HCT116 (cell line): Measurements from ENCODE around the gene ECT2. TPM values are rescaled to one million over a fixed set of nuclear protein-coding genes. Genes with fewer than 3 reads are reported as not detected.

ENCODE experiments used
- ATAC-seq: fragments of 200-7000 bp; cut with Tn5 transposase; 2 replicates; pipeline ENCODE4 v1.9.1; 2020; ENCODE audit warnings: mild to moderate bottlenecking, moderate library complexity
- BruUV-seq: library from RNA; stranded (reverse); fragments of 400-500 nt; replicated peaks from 2 replicates; lab custom pipeline; 2021; lab: Mats Ljungman, UMichigan
- CTCF ChIA-PET: fragments of 300-600 bp; sonication (Branson Sonifier 250); formaldehyde crosslinking; loops from one replicate; lab custom pipeline; 2021; ENCODE audit warnings: antibody characterized with exemption; lab: Charles Lee
- POLR2A ChIA-PET: fragments of 300-600, 350-600 bp; sonication (Branson Sonifier 250); formaldehyde crosslinking; loops from one replicate; lab custom pipeline; 2021; ENCODE audit warnings: antibody characterized with exemption; lab: Charles Lee
- RAD21 ChIA-PET, 2 experiments: fragments of 300-600 bp; sonication (Branson Sonifier 250); formaldehyde crosslinking; loops; one replicate each; lab custom pipeline; 2023; ENCODE audit warnings: low total read pairs in 2 of 2; ENCODE audit not compliant: uncharacterized antibody in 2 of 2, unreplicated experiment in 2 of 2, low non-redundant PET in 1 of 2; lab: Charles Lee
- DNase-seq: peaks from one replicate; pipeline ENCODE4 v3.0.0-alpha.2; 2010; ENCODE audit warnings: low read depth, low spot score
- H2AFZ ChIP-seq: fragments of 200-600 bp; shearing (Covaris generic), sonication (generic); 2 replicates; pipeline ENCODE4 v1.6.1; 2017; ENCODE audit warnings: low read depth, mixed run types, mixed read lengths, antibody characterized with exemption, low read length; ENCODE audit not compliant: poor library complexity, severe bottlenecking
- H3K27ac ChIP-seq: 2 replicates; pipeline ENCODE4 v1.5.1; 2012; ENCODE audit warnings: low read depth, low read length
- H3K27me3 ChIP-seq: fragments of 200-600 bp; sonication (generic); 2 replicates; pipeline ENCODE4 v1.6.1; 2016; ENCODE audit warnings: mixed run types, low read length, mixed read lengths; ENCODE audit not compliant: insufficient read depth
- H3K36me3 ChIP-seq, 2 experiments: fragments of 200-500 bp in 1 of 2; fragments of 200-600 bp in 1 of 2; sonication (Bioruptor generic) in 1 of 2; sonication (generic) in 1 of 2; 2 replicates each; pipeline versions ENCODE4 v1.5.1 to v1.6.1; 2014 to 2016; ENCODE audit warnings: low read length in 2 of 2, inconsistent platforms in 1 of 2, mixed read lengths in 1 of 2, mixed run types in 1 of 2; ENCODE audit not compliant: insufficient read depth in 2 of 2, control insufficient read depth in 1 of 2
- H3K4me1 ChIP-seq, 2 experiments: fragments of 200-600 bp in 1 of 2; sonication (generic) in 1 of 2; 2 replicates each; pipeline versions ENCODE4 v1.5.1 to v1.6.1; 2012 to 2017; ENCODE audit warnings: low read length in 2 of 2, inconsistent platforms in 1 of 2, mild to moderate bottlenecking in 1 of 2, mixed read lengths in 1 of 2, mixed run types in 1 of 2, moderate library complexity in 1 of 2; ENCODE audit not compliant: insufficient read depth in 2 of 2, control insufficient read depth in 1 of 2
- H3K4me2 ChIP-seq: fragments of 200-600 bp; sonication (generic); 2 replicates; pipeline ENCODE4 v1.6.1; 2017; ENCODE audit warnings: mixed run types, low read length, mixed read lengths
- H3K4me3 ChIP-seq, 2 experiments: fragments of 200-600 bp in 1 of 2; sonication (generic) in 1 of 2; replicated peaks in 1 of 2; 2 replicates each; pipeline ENCODE4 v1.5.1; 2011 to 2016; ENCODE audit warnings: low read length in 2 of 2, control low read depth in 1 of 2, low read depth in 1 of 2, mild to moderate bottlenecking in 1 of 2, mixed read lengths in 1 of 2, mixed run types in 1 of 2
- H3K79me2 ChIP-seq: fragments of 200-600 bp; sonication (generic); 2 replicates; pipeline ENCODE4 v1.6.1; 2017; ENCODE audit warnings: mild to moderate bottlenecking, mixed run types, low read length, moderate library complexity, mixed read lengths; ENCODE audit not compliant: insufficient read depth
- H3K9ac ChIP-seq: fragments of 200-600 bp; sonication (generic); 2 replicates; pipeline ENCODE4 v1.6.1; 2016; ENCODE audit warnings: low read length, mixed read lengths
- H3K9me2 ChIP-seq: fragments of 200-600 bp; sonication (generic), shearing (Covaris generic); 2 replicates; pipeline ENCODE4 v1.6.1; 2017; ENCODE audit warnings: mixed run types, mild to moderate bottlenecking, moderate library complexity; ENCODE audit not compliant: insufficient read depth
- H3K9me3 ChIP-seq, 2 experiments: fragments of 200-500 bp in 1 of 2; fragments of 200-600 bp in 1 of 2; sonication (Bioruptor generic) in 1 of 2; sonication (generic) in 1 of 2; 2 replicates each; pipeline ENCODE4 v1.6.1; 2014 to 2017; ENCODE audit warnings: low read length in 2 of 2, mixed read lengths in 2 of 2, inconsistent platforms in 1 of 2, low read depth in 1 of 2, mild to moderate bottlenecking in 1 of 2, mixed run types in 1 of 2, moderate library complexity in 1 of 2; ENCODE audit not compliant: control insufficient read depth in 1 of 2, insufficient read depth in 1 of 2
- H4K20me1 ChIP-seq: fragments of 200-600 bp; sonication (generic), shearing (Covaris generic); 2 replicates; pipeline ENCODE4 v1.6.1; 2017; ENCODE audit warnings: mixed run types, mild to moderate bottlenecking, moderate library complexity; ENCODE audit not compliant: insufficient read depth
- CBX3 ChIP-seq: IDR thresholded peaks from 2 replicates; pipeline ENCODE4 v1.6.1; 2012; ENCODE audit warnings: low read depth
- CEBPB ChIP-seq: IDR thresholded peaks from 2 replicates; pipeline ENCODE4 v1.6.1; 2012; ENCODE audit warnings: low read depth
- EGR1 ChIP-seq: IDR thresholded peaks from 2 replicates; pipeline ENCODE4 v1.6.1; 2012; ENCODE audit warnings: low read depth
- EZH2 ChIP-seq: fragments of 200-600 bp; sonication (generic); IDR thresholded peaks from 2 replicates; pipeline ENCODE4 v1.6.1; 2017; ENCODE audit warnings: antibody characterized with exemption, mixed run types
- EZH2phosphoT487 ChIP-seq: fragments of 200-600 bp; IDR thresholded peaks from 2 replicates; pipeline ENCODE4 v1.6.1; 2018; ENCODE audit warnings: antibody characterized with exemption, borderline replicate concordance
- JUND ChIP-seq: IDR thresholded peaks from 2 replicates; pipeline ENCODE4 v1.6.1; 2012
- POLR2A ChIP-seq: IDR thresholded peaks from 2 replicates; pipeline ENCODE4 v1.7.0; 2011; ENCODE audit warnings: borderline replicate concordance; ENCODE audit not compliant: insufficient read depth, insufficient read length; ENCODE audit errors: extremely low read depth
- SIN3A ChIP-seq: IDR thresholded peaks from 2 replicates; pipeline ENCODE4 v1.6.1; 2012; ENCODE audit warnings: low read depth
- SRF ChIP-seq: IDR thresholded peaks from 2 replicates; pipeline ENCODE4 v1.6.1; 2012; ENCODE audit warnings: low read depth
- TCF7L2 ChIP-seq: IDR thresholded peaks from 2 replicates; pipeline ENCODE4 v1.7.0; 2011; ENCODE audit warnings: borderline replicate concordance, inconsistent platforms; ENCODE audit not compliant: insufficient read depth, insufficient read length; ENCODE audit errors: extremely low read depth
- YY1 ChIP-seq: IDR thresholded peaks from 2 replicates; pipeline ENCODE4 v1.6.1; 2011; ENCODE audit warnings: low read length, low read depth, moderate library complexity, mild to moderate bottlenecking; ENCODE audit not compliant: insufficient replicate concordance; ENCODE audit errors: extremely low read depth
- ZFX ChIP-seq: fragments of 450-650 bp; IDR thresholded peaks from 2 replicates; pipeline ENCODE4 v1.6.1; 2017
- ZNF274 ChIP-seq: fragments of 200-500 bp; sonication (Bioruptor generic); IDR thresholded peaks from 2 replicates; pipeline ENCODE4 v1.6.1; 2014; ENCODE audit warnings: mild to moderate bottlenecking, low read depth, low read length, inconsistent platforms
- intact Hi-C: fragments of 100-400 bp; cut with micrococcal nuclease; formaldehyde crosslinking; loops from 2 replicates; pipeline ENCODE4 v1.10.0; 2022
- total RNA-seq: library from RNA; stranded (reverse); gene quantifications from one replicate; pipeline ENCODE4 v1.2.1, GENCODE V29; 2021; ENCODE audit not compliant: unreplicated experiment
- TF ChIP-seq, protein P1 (sequence below), 3 experiments: fragments of 200-600 bp in 1 of 3; sonication (generic) in 1 of 3; IDR thresholded peaks in 2 of 3; conservative IDR thresholded peaks in 1 of 3; 2 replicates each; pipeline ENCODE4 v1.5.1; 2012 to 2017; ENCODE audit warnings: low read depth in 2 of 3, low read length in 2 of 3, antibody characterized with exemption in 1 of 3, borderline replicate concordance in 1 of 3, control low read depth in 1 of 3, mild to moderate bottlenecking in 1 of 3, mixed read lengths in 1 of 3, mixed run types in 1 of 3, moderate library complexity in 1 of 3; ENCODE audit not compliant: insufficient read depth in 1 of 3
- TF ChIP-seq, protein P2 (sequence below): IDR thresholded peaks from 2 replicates; pipeline ENCODE4 v1.6.1; 2012
- TF ChIP-seq, protein P3 (sequence below): IDR thresholded peaks from 2 replicates; pipeline ENCODE4 v1.6.1; 2012; ENCODE audit warnings: low read depth
- TF ChIP-seq, protein P4 (sequence below): IDR thresholded peaks from 2 replicates; pipeline ENCODE4 v1.6.1; 2012
- TF ChIP-seq, protein P5 (sequence below): IDR thresholded peaks from 2 replicates; pipeline ENCODE4 v1.6.1; 2011; ENCODE audit warnings: mild to moderate bottlenecking, low read length, moderate library complexity; ENCODE audit not compliant: insufficient replicate concordance; ENCODE audit errors: extremely low read depth

ECT2 gene
- total RNA-seq, 1 experiment from 2014 or later = 95.6 TPM

DNA sequence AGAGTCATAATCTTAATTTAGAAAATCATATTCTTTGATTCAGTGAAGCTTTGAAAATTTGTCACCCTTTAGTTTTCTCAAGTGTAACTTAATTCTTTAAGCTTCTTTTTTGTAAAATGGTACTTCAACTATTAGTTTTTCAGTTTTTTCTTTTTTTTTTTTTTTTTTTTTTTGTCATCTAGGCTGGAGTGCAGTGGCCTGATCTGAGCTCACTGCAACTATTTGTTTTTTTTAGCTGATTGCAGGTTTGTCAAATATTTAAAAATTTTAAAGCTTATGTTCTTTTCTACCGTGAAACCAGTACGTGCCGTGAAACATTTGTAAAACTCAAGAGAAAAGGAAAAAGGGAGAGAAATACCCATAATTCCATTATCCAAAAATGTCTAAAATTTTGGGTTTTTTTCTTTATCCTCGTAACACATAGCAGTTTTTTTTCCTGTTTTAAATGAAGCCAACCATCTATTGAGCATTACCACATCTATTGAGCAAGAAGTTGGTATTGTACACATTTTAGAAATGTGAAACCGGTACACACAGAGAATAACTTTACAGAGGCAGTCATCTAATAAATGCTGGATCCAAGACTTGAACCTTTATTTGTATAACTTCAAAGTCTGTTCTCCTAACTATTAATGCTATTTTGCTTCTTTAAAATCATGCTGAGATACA, 25.7 kb downstream of the ECT2 start:
- Histone ChIP-seq H3K9me3 (no peaks in the 10 kb centered on the region), H3K27ac (no peak overlapping the region), H3K9ac (no peak overlapping the region), H3K4me2 (no peak overlapping the region), H3K9me2 (no peaks in the 10 kb centered on the region), H3K79me2 (peaks cover 68% of the 10 kb centered on the region), H3K4me3 (no peak overlapping the region), H3K27me3 (no peaks in the 10 kb centered on the region), H3K36me3 (peaks cover 26 to 50% of the 10 kb centered on the region in 2 experiments), H4K20me1 (no peaks in the 10 kb centered on the region), H2AFZ (no peak overlapping the region), H3K4me1 (no peaks in the 10 kb centered on the region)
- POLR2A ChIA-PET = no interaction called here
- ATAC-seq (no peak), DNase-seq (no peak)
- RAD21 ChIA-PET = no interaction called here
- intact Hi-C loops = no loop called here
- TF ChIP-seq EZH2phosphoT487 = no peak
- no peak for TF ChIP-seq EGR1
- TF ChIP-seq SRF = no peak
- TF ChIP-seq, protein P1, sequence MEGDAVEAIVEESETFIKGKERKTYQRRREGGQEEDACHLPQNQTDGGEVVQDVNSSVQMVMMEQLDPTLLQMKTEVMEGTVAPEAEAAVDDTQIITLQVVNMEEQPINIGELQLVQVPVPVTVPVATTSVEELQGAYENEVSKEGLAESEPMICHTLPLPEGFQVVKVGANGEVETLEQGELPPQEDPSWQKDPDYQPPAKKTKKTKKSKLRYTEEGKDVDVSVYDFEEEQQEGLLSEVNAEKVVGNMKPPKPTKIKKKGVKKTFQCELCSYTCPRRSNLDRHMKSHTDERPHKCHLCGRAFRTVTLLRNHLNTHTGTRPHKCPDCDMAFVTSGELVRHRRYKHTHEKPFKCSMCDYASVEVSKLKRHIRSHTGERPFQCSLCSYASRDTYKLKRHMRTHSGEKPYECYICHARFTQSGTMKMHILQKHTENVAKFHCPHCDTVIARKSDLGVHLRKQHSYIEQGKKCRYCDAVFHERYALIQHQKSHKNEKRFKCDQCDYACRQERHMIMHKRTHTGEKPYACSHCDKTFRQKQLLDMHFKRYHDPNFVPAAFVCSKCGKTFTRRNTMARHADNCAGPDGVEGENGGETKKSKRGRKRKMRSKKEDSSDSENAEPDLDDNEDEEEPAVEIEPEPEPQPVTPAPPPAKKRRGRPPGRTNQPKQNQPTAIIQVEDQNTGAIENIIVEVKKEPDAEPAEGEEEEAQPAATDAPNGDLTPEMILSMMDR (IDR thresholded peaks at IDR 0.05 in 2 of 3, conservative IDR thresholded peaks at IDR 0.05 in 1 of 3; ENCODE audit: borderline replicate concordance in 1 of 3, insufficient read depth in 1 of 3, low read depth in 2 of 3, low read length in 2 of 3) = no peak
- no peak for TF ChIP-seq SIN3A
- no peak for TF ChIP-seq CBX3
- no peak for TF ChIP-seq JUND
- TF ChIP-seq EZH2 = no peak
- no peak for TF ChIP-seq CEBPB
- TF ChIP-seq, protein P2, sequence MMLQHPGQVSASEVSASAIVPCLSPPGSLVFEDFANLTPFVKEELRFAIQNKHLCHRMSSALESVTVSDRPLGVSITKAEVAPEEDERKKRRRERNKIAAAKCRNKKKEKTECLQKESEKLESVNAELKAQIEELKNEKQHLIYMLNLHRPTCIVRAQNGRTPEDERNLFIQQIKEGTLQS = no peak
- TF ChIP-seq, protein P3, sequence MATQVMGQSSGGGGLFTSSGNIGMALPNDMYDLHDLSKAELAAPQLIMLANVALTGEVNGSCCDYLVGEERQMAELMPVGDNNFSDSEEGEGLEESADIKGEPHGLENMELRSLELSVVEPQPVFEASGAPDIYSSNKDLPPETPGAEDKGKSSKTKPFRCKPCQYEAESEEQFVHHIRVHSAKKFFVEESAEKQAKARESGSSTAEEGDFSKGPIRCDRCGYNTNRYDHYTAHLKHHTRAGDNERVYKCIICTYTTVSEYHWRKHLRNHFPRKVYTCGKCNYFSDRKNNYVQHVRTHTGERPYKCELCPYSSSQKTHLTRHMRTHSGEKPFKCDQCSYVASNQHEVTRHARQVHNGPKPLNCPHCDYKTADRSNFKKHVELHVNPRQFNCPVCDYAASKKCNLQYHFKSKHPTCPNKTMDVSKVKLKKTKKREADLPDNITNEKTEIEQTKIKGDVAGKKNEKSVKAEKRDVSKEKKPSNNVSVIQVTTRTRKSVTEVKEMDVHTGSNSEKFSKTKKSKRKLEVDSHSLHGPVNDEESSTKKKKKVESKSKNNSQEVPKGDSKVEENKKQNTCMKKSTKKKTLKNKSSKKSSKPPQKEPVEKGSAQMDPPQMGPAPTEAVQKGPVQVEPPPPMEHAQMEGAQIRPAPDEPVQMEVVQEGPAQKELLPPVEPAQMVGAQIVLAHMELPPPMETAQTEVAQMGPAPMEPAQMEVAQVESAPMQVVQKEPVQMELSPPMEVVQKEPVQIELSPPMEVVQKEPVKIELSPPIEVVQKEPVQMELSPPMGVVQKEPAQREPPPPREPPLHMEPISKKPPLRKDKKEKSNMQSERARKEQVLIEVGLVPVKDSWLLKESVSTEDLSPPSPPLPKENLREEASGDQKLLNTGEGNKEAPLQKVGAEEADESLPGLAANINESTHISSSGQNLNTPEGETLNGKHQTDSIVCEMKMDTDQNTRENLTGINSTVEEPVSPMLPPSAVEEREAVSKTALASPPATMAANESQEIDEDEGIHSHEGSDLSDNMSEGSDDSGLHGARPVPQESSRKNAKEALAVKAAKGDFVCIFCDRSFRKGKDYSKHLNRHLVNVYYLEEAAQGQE = no peak
- no peak for TF ChIP-seq YY1
- no peak for TF ChIP-seq TCF7L2
- no peak for TF ChIP-seq POLR2A
- TF ChIP-seq, protein P4, sequence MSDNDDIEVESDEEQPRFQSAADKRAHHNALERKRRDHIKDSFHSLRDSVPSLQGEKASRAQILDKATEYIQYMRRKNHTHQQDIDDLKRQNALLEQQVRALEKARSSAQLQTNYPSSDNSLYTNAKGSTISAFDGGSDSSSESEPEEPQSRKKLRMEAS = no peak
- TF ChIP-seq, protein P5, sequence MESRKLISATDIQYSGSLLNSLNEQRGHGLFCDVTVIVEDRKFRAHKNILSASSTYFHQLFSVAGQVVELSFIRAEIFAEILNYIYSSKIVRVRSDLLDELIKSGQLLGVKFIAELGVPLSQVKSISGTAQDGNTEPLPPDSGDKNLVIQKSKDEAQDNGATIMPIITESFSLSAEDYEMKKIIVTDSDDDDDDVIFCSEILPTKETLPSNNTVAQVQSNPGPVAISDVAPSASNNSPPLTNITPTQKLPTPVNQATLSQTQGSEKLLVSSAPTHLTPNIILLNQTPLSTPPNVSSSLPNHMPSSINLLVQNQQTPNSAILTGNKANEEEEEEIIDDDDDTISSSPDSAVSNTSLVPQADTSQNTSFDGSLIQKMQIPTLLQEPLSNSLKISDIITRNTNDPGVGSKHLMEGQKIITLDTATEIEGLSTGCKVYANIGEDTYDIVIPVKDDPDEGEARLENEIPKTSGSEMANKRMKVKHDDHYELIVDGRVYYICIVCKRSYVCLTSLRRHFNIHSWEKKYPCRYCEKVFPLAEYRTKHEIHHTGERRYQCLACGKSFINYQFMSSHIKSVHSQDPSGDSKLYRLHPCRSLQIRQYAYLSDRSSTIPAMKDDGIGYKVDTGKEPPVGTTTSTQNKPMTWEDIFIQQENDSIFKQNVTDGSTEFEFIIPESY = no peak
- TF ChIP-seq ZNF274 = no peak
- TF ChIP-seq ZFX = no peak
- CTCF ChIA-PET = interaction anchor here (0.7 kb wide), 1 partner anchor 134 kb away, joined by 3 read pairs; no protein-coding TSS in a partner anchor
- no TSS peak for BruUV-seq
